ENCODE data around the gene SOX8.
A peak's percentile ranks its signal among the peaks of the same experiment; 100 is the strongest.
"Not testable (repeated sequence)": the region's sequence is repeated elsewhere in the genome, so short reads cannot be mapped to it uniquely, and the experiment has no call there.

The SOX8 gene

GRCh38 chr16:953818-954217 is 27.8 kb upstream of the SOX8 start:
- not testable (repeated sequence) for DNase-seq (ENCODE audit: low read depth in 1 of 2, low spot score in 1 of 2)

- not testable (repeated sequence) for DNase-seq (ENCODE audit: low read depth in 1 of 2, low spot score in 1 of 2)
Observed at GRCh38 chr16:955766-956165, 25.8 kb upstream of the SOX8 start.

GRCh38 chr16:959232-960040 is 22.1 kb upstream of the SOX8 start:
- DNase-seq (ENCODE audit: low read depth in 1 of 2, low spot score in 1 of 2) = no peak

GRCh38 chr16:962366-962765 is 19.2 kb upstream of the SOX8 start:
- DNase-seq (ENCODE audit: low read depth in 1 of 2, low spot score in 1 of 2) = no peak

- DNase-seq (ENCODE audit: low read depth in 1 of 2, low spot score in 1 of 2) = no peak
Observed at GRCh38 chr16:962901-963814, 18.4 kb upstream of the SOX8 start.

- DNase-seq (ENCODE audit: low read depth in 1 of 2, low spot score in 1 of 2) = no peak
Observed at GRCh38 chr16:963913-964312, 17.7 kb upstream of the SOX8 start.

GRCh38 chr16:964356-965035 is 17.1 kb upstream of the SOX8 start:
- peak; percentile 53 to 73 for DNase-seq (ENCODE audit: low read depth in 1 of 2, low spot score in 1 of 2)

- DNase-seq (ENCODE audit: low read depth in 1 of 2, low spot score in 1 of 2) = no peak
Observed at GRCh38 chr16:965036-965395, 16.6 kb upstream of the SOX8 start.

GRCh38 chr16:965487-965886 is 16.1 kb upstream of the SOX8 start:
- no peak for DNase-seq (ENCODE audit: low read depth in 1 of 2, low spot score in 1 of 2)

- no peak for DNase-seq (ENCODE audit: low read depth in 1 of 2, low spot score in 1 of 2)
Observed at GRCh38 chr16:966035-966434, 15.5 kb upstream of the SOX8 start.

GRCh38 chr16:966505-966904 is 15.1 kb upstream of the SOX8 start:
- DNase-seq (ENCODE audit: low read depth in 1 of 2, low spot score in 1 of 2) = no peak

GRCh38 chr16:967077-967541 is 14.5 kb upstream of the SOX8 start:
- DNase-seq (ENCODE audit: low read depth in 1 of 2, low spot score in 1 of 2) = no peak

GRCh38 chr16:967546-968295 is 13.8 kb upstream of the SOX8 start:
- no peak for DNase-seq (ENCODE audit: low read depth in 1 of 2, low spot score in 1 of 2)

GRCh38 chr16:968620-969019 is 12.9 kb upstream of the SOX8 start:
- DNase-seq (ENCODE audit: low read depth in 1 of 2, low spot score in 1 of 2) = no peak

GRCh38 chr16:969508-970385 is 11.8 kb upstream of the SOX8 start:
- no peak for DNase-seq (ENCODE audit: low read depth in 1 of 2, low spot score in 1 of 2)

GRCh38 chr16:970386-970765 is 11.2 kb upstream of the SOX8 start:
- no peak for DNase-seq (ENCODE audit: low read depth in 1 of 2, low spot score in 1 of 2)

- peak; percentile 92 to 94 for DNase-seq (ENCODE audit: low read depth in 1 of 2, low spot score in 1 of 2)
Observed at GRCh38 chr16:970766-971581, 10.6 kb upstream of the SOX8 start, which contains the start of gene LMF1. TSS of gene LMF1 (minus strand) at chr16:970984. CDS start at chr16:970980, 4 bp downstream.

GRCh38 chr16:971582-971905 is 10.0 kb upstream of the SOX8 start:
- DNase-seq (ENCODE audit: low read depth in 1 of 2, low spot score in 1 of 2) = no peak

GRCh38 chr16:971981-972315 is 9.6 kb upstream of the SOX8 start:
- no peak for DNase-seq (ENCODE audit: low read depth in 1 of 2, low spot score in 1 of 2)

Data from activated T-helper 1 cell treated with anti-CD3 and anti-CD28 coated beads, Interleukin-2, amount 50 U/mL, for 16 hours (primary cell).